Measurements from ENCODE around the gene GHRL.

Gene GHRL

GRCh38 chr3:10309736-10310135 is 17.0 kb upstream of the GHRL start:
- 0 out of 2 replicates have a peak, but pooled peaks cover 4% of the 10 kb centered on the region for H4K20me1 ChIP-seq (ENCODE audit: control insufficient read depth, insufficient read depth, low read depth, low read length)
- H3K79me2 ChIP-seq (ENCODE audit: control insufficient read depth, low read length) = no peaks in the 10 kb centered on the region
- no peak overlapping the region for H3K4me3 ChIP-seq (ENCODE audit: low read length)
- peaks cover 3% of the 10 kb centered on the region; the same call in 1 of the 2 replicates for H3K4me1 ChIP-seq (ENCODE audit: control insufficient read depth, low read length)
- H3K9me2 ChIP-seq (replicated peaks; ENCODE audit: control insufficient read depth, low read length) = no peaks in the 10 kb centered on the region
- H3K9me3 ChIP-seq (ENCODE audit: control insufficient read depth, insufficient read depth, low read length) = no peaks in the 10 kb centered on the region
- no peak for TF ChIP-seq CTCF (IDR thresholded peaks at IDR 0.05; ENCODE audit: low read depth, low read length, poor library complexity, severe bottlenecking)
- TF ChIP-seq EZH2phosphoT487 (IDR thresholded peaks at IDR 0.05; ENCODE audit: borderline replicate concordance, low read length) = no peak
- H3K27me3 ChIP-seq (ENCODE audit: control insufficient read depth, low read length) = no peaks in the 10 kb centered on the region
- peaks cover 9% of the 10 kb centered on the region for H3F3A ChIP-seq (ENCODE audit: control insufficient read depth, insufficient read depth)
- no peak overlapping the region for H3K4me2 ChIP-seq (ENCODE audit: low read length)
- peaks cover 75% of the 10 kb centered on the region for H3K36me3 ChIP-seq (ENCODE audit: control insufficient read depth, low read length)
- no peak overlapping the region for H3K27ac ChIP-seq (ENCODE audit: low read depth, low read length)

- no peak overlapping the region for H3K4me2 ChIP-seq (ENCODE audit: low read length)
- no peak overlapping the region for H3K4me3 ChIP-seq (ENCODE audit: low read length)
- peaks cover 78% of the 10 kb centered on the region for H3K36me3 ChIP-seq (ENCODE audit: control insufficient read depth, low read length)
- 0 out of 2 replicates have a peak, but pooled peaks cover 4% of the 10 kb centered on the region for H4K20me1 ChIP-seq (ENCODE audit: control insufficient read depth, insufficient read depth, low read depth, low read length)
- peaks cover 9% of the 10 kb centered on the region for H3F3A ChIP-seq (ENCODE audit: control insufficient read depth, insufficient read depth)
- peaks cover 3% of the 10 kb centered on the region; the same call in 1 of the 2 replicates for H3K4me1 ChIP-seq (ENCODE audit: control insufficient read depth, low read length)
- TF ChIP-seq EZH2phosphoT487 (IDR thresholded peaks at IDR 0.05; ENCODE audit: borderline replicate concordance, low read length) (no peak), CTCF (IDR thresholded peaks at IDR 0.05; ENCODE audit: low read depth, low read length, poor library complexity, severe bottlenecking) (no peak)
- no peaks in the 10 kb centered on the region for H3K27me3 ChIP-seq (ENCODE audit: control insufficient read depth, low read length)
- H3K9me3 ChIP-seq (ENCODE audit: control insufficient read depth, insufficient read depth, low read length) = no peaks in the 10 kb centered on the region
- no peaks in the 10 kb centered on the region for H3K79me2 ChIP-seq (ENCODE audit: control insufficient read depth, low read length)
- H3K27ac ChIP-seq (ENCODE audit: low read depth, low read length) = no peak overlapping the region
- no peaks in the 10 kb centered on the region for H3K9me2 ChIP-seq (replicated peaks; ENCODE audit: control insufficient read depth, low read length)
Measured at GRCh38 chr3:10308678-10309077, 15.9 kb upstream of the GHRL start.

- Histone ChIP-seq H3K4me3 (ENCODE audit: low read length) (no peak overlapping the region), H3K36me3 (ENCODE audit: control insufficient read depth, low read length) (peaks cover 76% of the 10 kb centered on the region), H4K20me1 (ENCODE audit: control insufficient read depth, insufficient read depth, low read depth, low read length) (no peaks in the 10 kb centered on the region), H3K4me1 (ENCODE audit: control insufficient read depth, low read length) (peaks cover 3% of the 10 kb centered on the region; the same call in 1 of the 2 replicates), H3K79me2 (ENCODE audit: control insufficient read depth, low read length) (no peaks in the 10 kb centered on the region), H3F3A (ENCODE audit: control insufficient read depth, insufficient read depth) (peaks cover 9% of the 10 kb centered on the region; the same call in 1 of the 2 replicates), H3K27ac (ENCODE audit: low read depth, low read length) (no peak overlapping the region), H3K4me2 (ENCODE audit: low read length) (no peak overlapping the region), H3K9me3 (ENCODE audit: control insufficient read depth, insufficient read depth, low read length) (no peaks in the 10 kb centered on the region), H3K27me3 (ENCODE audit: control insufficient read depth, low read length) (no peaks in the 10 kb centered on the region), H3K9me2 (replicated peaks; ENCODE audit: control insufficient read depth, low read length) (no peaks in the 10 kb centered on the region)
- TF ChIP-seq EZH2phosphoT487 (IDR thresholded peaks at IDR 0.05; ENCODE audit: borderline replicate concordance, low read length) (no peak), CTCF (IDR thresholded peaks at IDR 0.05; ENCODE audit: low read depth, low read length, poor library complexity, severe bottlenecking) (no peak)
Measured at GRCh38 chr3:10306156-10306555, 13.4 kb upstream of the GHRL start.
